Neural crest cell (in vitro differentiated cells): Measurements from ENCODE around the gene CCAR1. TPM values are rescaled to one million over a fixed set of nuclear protein-coding genes. Genes with fewer than 3 reads are reported as not detected.
"Not testable (repeated sequence)": the region's sequence is repeated elsewhere in the genome, so short reads cannot be mapped to it uniquely, and the experiment has no call there.

Experiments
- DNase-seq: peaks from one replicate; pipeline ENCODE4 v3.0.0; 2021; ENCODE audit warnings: low read depth, mixed read lengths, low spot score
- H3K27ac Mint-ChIP-seq: one replicate; pipeline ENCODE4 v1.8.0; 2021; ENCODE audit warnings: mild to moderate bottlenecking, mixed read lengths; ENCODE audit not compliant: unreplicated experiment
- H3K27me3 Mint-ChIP-seq: 2 replicates; pipeline ENCODE4 v1.8.0; 2021; ENCODE audit warnings: low read depth, mild to moderate bottlenecking, mixed read lengths
- H3K36me3 Mint-ChIP-seq: 2 replicates; pipeline ENCODE4 v1.8.0; 2021; ENCODE audit warnings: low read depth, mild to moderate bottlenecking, mixed read lengths
- H3K4me1 Mint-ChIP-seq: 2 replicates; pipeline ENCODE4 v1.8.0; 2021; ENCODE audit warnings: mixed read lengths
- H3K4me3 Mint-ChIP-seq: one replicate; pipeline ENCODE4 v1.8.0; 2021; ENCODE audit warnings: mild to moderate bottlenecking, mixed read lengths
- H3K9me3 Mint-ChIP-seq: 2 replicates; pipeline ENCODE4 v1.8.0; 2021; ENCODE audit warnings: mixed read lengths
- total RNA-seq: library from RNA; stranded (reverse); gene quantifications from 2 replicates; pipeline ENCODE4 v1.2.1, GENCODE V29; 2021
- TF ChIP-seq, protein P1 (sequence below): fragments of 200-600 bp; sonication (generic); conservative IDR thresholded peaks from 2 replicates; pipeline ENCODE4 v1.5.0; 2021; ENCODE audit warnings: antibody characterized with exemption, mild to moderate bottlenecking

CCAR1 gene
- total RNA-seq, 1 donor from 2014 or later = 131 TPM

DNA sequence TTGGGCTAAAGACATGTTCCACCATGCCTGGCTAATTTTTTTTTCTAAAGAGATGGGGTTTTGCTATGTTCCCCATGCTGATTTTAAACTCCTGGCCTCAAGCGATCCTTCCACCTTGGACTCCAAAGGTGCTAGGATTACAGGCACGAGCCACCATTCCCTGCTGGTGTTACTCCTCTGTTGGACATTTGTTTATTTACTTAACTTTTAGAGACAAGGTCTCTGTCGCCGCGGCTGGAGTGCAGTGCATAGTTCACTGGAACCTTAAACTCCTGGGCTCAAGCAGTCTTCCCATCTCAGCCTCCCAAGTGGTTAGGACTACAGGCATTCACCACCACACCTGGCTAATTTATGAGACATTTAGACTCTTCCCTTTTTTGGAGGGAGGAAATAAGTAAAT lies 38.9 kb downstream of the CCAR1 start:
- no peaks in the 10 kb centered on the region for H3K9me3 Mint-ChIP-seq
- DNase-seq = no peak
- peaks cover 17% of the 10 kb centered on the region for H3K36me3 Mint-ChIP-seq
- no peaks in the 10 kb centered on the region for H3K27me3 Mint-ChIP-seq
- no peak overlapping the region for H3K4me3 Mint-ChIP-seq
- TF ChIP-seq, protein P1, sequence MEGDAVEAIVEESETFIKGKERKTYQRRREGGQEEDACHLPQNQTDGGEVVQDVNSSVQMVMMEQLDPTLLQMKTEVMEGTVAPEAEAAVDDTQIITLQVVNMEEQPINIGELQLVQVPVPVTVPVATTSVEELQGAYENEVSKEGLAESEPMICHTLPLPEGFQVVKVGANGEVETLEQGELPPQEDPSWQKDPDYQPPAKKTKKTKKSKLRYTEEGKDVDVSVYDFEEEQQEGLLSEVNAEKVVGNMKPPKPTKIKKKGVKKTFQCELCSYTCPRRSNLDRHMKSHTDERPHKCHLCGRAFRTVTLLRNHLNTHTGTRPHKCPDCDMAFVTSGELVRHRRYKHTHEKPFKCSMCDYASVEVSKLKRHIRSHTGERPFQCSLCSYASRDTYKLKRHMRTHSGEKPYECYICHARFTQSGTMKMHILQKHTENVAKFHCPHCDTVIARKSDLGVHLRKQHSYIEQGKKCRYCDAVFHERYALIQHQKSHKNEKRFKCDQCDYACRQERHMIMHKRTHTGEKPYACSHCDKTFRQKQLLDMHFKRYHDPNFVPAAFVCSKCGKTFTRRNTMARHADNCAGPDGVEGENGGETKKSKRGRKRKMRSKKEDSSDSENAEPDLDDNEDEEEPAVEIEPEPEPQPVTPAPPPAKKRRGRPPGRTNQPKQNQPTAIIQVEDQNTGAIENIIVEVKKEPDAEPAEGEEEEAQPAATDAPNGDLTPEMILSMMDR = no peak
- H3K4me1 Mint-ChIP-seq = no peaks in the 10 kb centered on the region
- no peak overlapping the region for H3K27ac Mint-ChIP-seq

DNA sequence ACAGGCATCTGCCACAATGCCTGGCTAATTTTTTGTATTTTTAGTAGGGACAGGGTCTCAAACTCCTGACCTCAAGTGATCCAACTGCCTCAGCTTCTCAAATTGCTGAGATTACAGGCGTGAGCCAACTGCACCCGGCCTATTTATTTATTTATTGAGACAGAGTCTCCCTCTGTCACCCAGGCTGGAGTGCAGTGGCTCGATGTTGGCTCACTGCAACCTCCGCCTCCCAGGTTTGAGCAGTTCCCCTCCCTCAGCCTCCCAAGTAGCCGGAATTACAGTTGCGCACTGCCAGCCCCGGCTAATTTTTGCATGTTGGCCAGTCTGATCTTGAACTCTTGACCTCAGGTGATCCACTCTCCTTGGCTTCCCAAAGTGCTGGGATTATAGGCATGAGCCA lies 46.4 kb downstream of the CCAR1 start:
- H3K36me3 Mint-ChIP-seq, H3K4me3 Mint-ChIP-seq, H3K9me3 Mint-ChIP-seq, DNase-seq, H3K27ac Mint-ChIP-seq, H3K4me1 Mint-ChIP-seq, H3K27me3 Mint-ChIP-seq: not testable (repeated sequence)

DNA sequence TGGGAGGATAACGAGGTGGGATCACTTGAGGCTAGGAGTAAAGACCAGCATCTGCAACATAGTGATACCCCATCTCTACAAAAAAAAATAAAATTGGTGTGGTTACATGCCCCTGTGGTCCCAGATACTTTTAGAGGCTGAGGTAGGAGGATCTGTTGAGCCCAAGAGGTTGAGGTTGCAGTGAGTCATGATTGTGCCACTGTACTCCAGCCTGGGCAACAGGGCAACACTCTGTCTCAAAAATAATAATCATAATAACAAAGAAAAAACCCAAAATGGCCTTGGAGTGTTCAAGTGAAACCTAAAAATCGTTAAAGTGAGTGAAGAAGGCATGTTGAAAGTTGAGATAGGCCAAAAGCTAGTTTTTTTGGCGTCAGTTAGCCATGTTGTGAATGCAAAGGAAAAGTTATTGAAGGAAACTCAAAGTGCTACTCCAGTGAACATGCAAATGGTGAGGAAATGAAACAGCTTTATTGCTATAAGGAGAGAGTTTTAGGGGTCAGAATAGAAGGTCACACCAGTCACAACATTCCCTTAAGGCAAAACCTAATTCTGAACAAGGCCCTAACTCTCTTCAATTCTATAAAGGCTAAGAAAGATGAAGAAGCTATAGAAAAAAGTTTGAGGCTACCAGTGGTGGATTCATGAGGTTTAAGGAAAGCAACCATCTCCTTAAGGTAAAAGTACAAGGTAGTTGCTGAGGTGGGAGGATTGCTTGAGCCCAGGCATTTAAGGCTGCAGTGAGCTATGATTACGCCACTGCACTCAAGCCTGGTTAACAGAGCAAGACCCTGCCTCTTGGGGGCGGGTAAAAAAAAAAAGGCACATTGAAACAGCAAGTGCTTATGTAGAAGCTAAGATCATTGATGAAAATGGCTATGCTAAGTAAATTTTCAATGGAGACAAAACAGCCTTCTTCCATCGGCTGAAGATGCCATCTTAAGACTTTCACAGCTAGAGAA lies 60.9 kb downstream of the CCAR1 start:
- Mint-ChIP-seq H3K27me3 (no peaks in the 10 kb centered on the region), H3K4me1 (peaks cover 8% of the 10 kb centered on the region), H3K9me3 (no peaks in the 10 kb centered on the region), H3K4me3 (no peak overlapping the region), H3K27ac (no peak overlapping the region), H3K36me3 (peaks cover 37% of the 10 kb centered on the region)
- no peak for DNase-seq
- TF ChIP-seq, protein P1 = no peak

DNA sequence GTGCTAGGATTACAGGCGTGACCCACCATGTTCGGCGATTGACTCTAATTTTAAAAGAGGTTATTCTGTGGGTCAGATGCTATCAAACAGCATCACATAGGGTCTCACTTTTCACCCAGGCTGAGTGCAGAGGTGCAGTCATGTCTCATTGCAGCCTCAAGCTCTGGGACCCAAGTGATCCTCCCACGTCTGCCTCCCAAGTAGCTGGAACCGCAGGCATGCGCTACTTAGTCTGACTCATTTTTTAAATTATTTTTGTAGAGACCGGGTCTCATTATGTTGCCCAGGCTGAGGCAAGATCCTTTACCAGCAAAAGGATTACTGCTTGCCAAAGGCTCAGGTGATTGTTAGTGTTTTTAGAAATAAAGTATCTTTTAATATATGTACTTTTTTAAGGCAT lies 63.4 kb downstream of the CCAR1 start:
- DNase-seq = no peak
- TF ChIP-seq, protein P1 = no peak
- no peaks in the 10 kb centered on the region for H3K9me3 Mint-ChIP-seq
- peaks cover 36% of the 10 kb centered on the region for H3K36me3 Mint-ChIP-seq
- H3K4me1 Mint-ChIP-seq = peaks cover 8% of the 10 kb centered on the region
- no peaks in the 10 kb centered on the region for H3K27me3 Mint-ChIP-seq
- H3K27ac Mint-ChIP-seq = no peak overlapping the region
- no peak overlapping the region for H3K4me3 Mint-ChIP-seq

DNA sequence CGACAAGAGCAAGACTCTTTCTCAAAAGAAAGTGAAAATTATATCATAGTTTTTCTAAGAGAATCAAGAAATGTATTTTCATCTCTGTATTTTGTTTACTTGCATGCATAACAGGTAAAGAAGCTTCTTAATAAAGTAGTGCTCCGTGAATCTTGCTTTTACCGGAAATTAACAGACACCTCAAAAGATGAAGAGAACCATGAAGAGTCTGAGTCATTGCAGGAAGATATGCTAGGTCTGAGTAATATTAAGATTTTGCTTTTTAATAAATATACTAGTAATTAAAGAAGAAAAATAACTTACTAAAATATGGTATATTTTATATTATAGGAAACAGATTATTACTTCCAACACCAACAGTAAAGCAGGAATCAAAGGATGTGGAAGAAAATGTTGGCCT lies 66.8 kb downstream of the CCAR1 start:
- no peaks in the 10 kb centered on the region for H3K4me1 Mint-ChIP-seq
- H3K9me3 Mint-ChIP-seq = no peaks in the 10 kb centered on the region
- no peaks in the 10 kb centered on the region for H3K27me3 Mint-ChIP-seq
- TF ChIP-seq, protein P1 = no peak
- no peak overlapping the region for H3K27ac Mint-ChIP-seq
- no peak overlapping the region for H3K4me3 Mint-ChIP-seq
- H3K36me3 Mint-ChIP-seq = peaks cover 23% of the 10 kb centered on the region
- DNase-seq = no peak

DNA sequence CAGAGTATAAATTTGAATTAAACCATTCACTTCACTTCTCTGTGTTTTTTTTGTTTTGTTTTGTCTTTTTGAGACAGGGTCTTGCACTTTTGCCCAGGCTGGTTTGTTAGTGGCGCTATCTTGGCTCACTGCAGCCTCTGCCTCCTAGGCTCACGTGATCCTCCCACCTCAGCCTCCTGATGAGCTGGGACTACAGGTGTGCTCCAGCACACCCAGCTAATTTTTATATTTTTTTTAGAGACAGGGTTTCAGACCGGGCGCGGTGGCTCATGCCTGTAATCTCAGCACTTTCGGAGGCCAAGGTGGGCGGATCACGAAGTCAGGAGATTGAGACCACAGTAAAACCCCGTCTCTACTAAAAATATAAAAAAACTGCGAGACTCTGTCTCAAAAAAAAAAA lies 69.4 kb downstream of the CCAR1 start:
- Mint-ChIP-seq H3K36me3 (peaks cover 21% of the 10 kb centered on the region), H3K27me3 (no peaks in the 10 kb centered on the region), H3K9me3 (no peaks in the 10 kb centered on the region), H3K4me1 (no peaks in the 10 kb centered on the region), H3K27ac (no peak overlapping the region), H3K4me3 (no peak overlapping the region)
- DNase-seq = no peak
- TF ChIP-seq, protein P1 = no peak
